Liver (tissue), 9 donors: Measurements from ENCODE around the gene PARL. TPM values are rescaled to one million over a fixed set of nuclear protein-coding genes. Genes with fewer than 3 reads are reported as not detected.

Experiments used
- DNase-seq: peaks from one replicate; pipeline ENCODE4 v3.0.0-alpha.2; 2017; ENCODE audit warnings: low spot score
- H3K27ac ChIP-seq, 2 donors: one replicate each; pipeline ENCODE4 v1.7.0; 2013; ENCODE audit warnings: inconsistent platforms in 2 of 2, low read length in 2 of 2, control low read depth in 1 of 2, low read depth in 1 of 2, mild to moderate bottlenecking in 1 of 2
- H3K27me3 ChIP-seq, 4 donors: one replicate each; pipeline versions ENCODE4 v1.6.1 to v1.7.0; 2013; ENCODE audit warnings: low read length in 3 of 4, inconsistent platforms in 1 of 4, mild to moderate bottlenecking in 1 of 4, moderate library complexity in 1 of 4; ENCODE audit not compliant: control insufficient read depth in 4 of 4, insufficient read depth in 4 of 4
- H3K36me3 ChIP-seq, 4 donors: one replicate each; pipeline versions ENCODE4 v1.6.1 to v1.7.0; 2013; ENCODE audit warnings: low read length in 3 of 4, mild to moderate bottlenecking in 3 of 4, low read depth in 1 of 4, moderate library complexity in 1 of 4; ENCODE audit not compliant: control insufficient read depth in 4 of 4, insufficient read depth in 3 of 4
- H3K4me1 ChIP-seq, 4 donors: one replicate each; pipeline versions ENCODE4 v1.6.1 to v1.7.0; 2013; ENCODE audit warnings: low read length in 3 of 4, mild to moderate bottlenecking in 3 of 4, moderate library complexity in 1 of 4; ENCODE audit not compliant: control insufficient read depth in 4 of 4, insufficient read depth in 4 of 4
- H3K4me3 ChIP-seq, 3 donors: one replicate each; pipeline versions ENCODE4 v1.6.1 to v1.7.0; 2013; ENCODE audit warnings: low read length in 3 of 3, control low read depth in 1 of 3, low read depth in 1 of 3, mild to moderate bottlenecking in 1 of 3
- H3K9ac ChIP-seq, 2 donors: one replicate each; pipeline ENCODE4 v1.7.0; 2013; ENCODE audit warnings: low read length in 2 of 2, mild to moderate bottlenecking in 2 of 2, moderate library complexity in 2 of 2, control low read depth in 1 of 2, low read depth in 1 of 2
- H3K9me3 ChIP-seq, 4 donors: one replicate each; pipeline versions ENCODE4 v1.6.1 to v1.7.0; 2013; ENCODE audit warnings: low read length in 3 of 4; ENCODE audit not compliant: control insufficient read depth in 4 of 4
- ATF3 ChIP-seq: IDR thresholded peaks from 2 replicates; pipeline ENCODE4 v1.6.1; 2016; ENCODE audit warnings: antibody characterized with exemption
- CTCF ChIP-seq: fragments of 150-350 bp; IDR thresholded peaks from 2 replicates; pipeline ENCODE4 v1.5.1; 2017; ENCODE audit warnings: improper control_type of control experiment, low read depth, low read length; ENCODE audit not compliant: missing input control
- EGR1 ChIP-seq, 2 donors: IDR thresholded peaks; 2 replicates each; pipeline ENCODE4 v1.6.1; 2016 to 2018; ENCODE audit warnings: antibody characterized with exemption in 2 of 2, low read depth in 2 of 2
- FOXA1 ChIP-seq: IDR thresholded peaks from 2 replicates; pipeline ENCODE4 v1.6.1; 2016; ENCODE audit warnings: antibody characterized with exemption
- FOXA2 ChIP-seq: IDR thresholded peaks from 2 replicates; pipeline ENCODE4 v1.6.1; 2016; ENCODE audit warnings: antibody characterized with exemption
- GABPA ChIP-seq, 2 donors: IDR thresholded peaks in 1 of 2; conservative IDR thresholded peaks in 1 of 2; 2 replicates each; pipeline ENCODE4 v1.6.1; 2016; ENCODE audit warnings: antibody characterized with exemption in 2 of 2, mild to moderate bottlenecking in 1 of 2, moderate library complexity in 1 of 2
- HNF4A ChIP-seq, 2 donors: conservative IDR thresholded peaks; 2 replicates each; pipeline ENCODE4 v1.6.1; 2016; ENCODE audit warnings: antibody characterized with exemption in 2 of 2, mild to moderate bottlenecking in 2 of 2
- HNF4G ChIP-seq: IDR thresholded peaks from 2 replicates; pipeline ENCODE4 v1.6.1; 2016; ENCODE audit warnings: antibody characterized with exemption
- JUND ChIP-seq, 2 donors: IDR thresholded peaks; 2 replicates each; pipeline ENCODE4 v1.6.1; 2016; ENCODE audit warnings: antibody characterized with exemption in 2 of 2
- NR2F2 ChIP-seq: IDR thresholded peaks from 2 replicates; pipeline ENCODE4 v1.6.1; 2016; ENCODE audit warnings: antibody characterized with exemption
- SP1 ChIP-seq: IDR thresholded peaks from 2 replicates; pipeline ENCODE4 v1.6.1; 2018; ENCODE audit warnings: antibody characterized with exemption, mild to moderate bottlenecking
- TAF1 ChIP-seq: conservative IDR thresholded peaks from 2 replicates; pipeline ENCODE4 v1.6.1; 2016; ENCODE audit warnings: antibody characterized with exemption, mild to moderate bottlenecking
- YY1 ChIP-seq: IDR thresholded peaks from 2 replicates; pipeline ENCODE4 v1.6.1; 2016; ENCODE audit warnings: antibody characterized with exemption, mild to moderate bottlenecking
- whole genome bisulfite sequencing: extraction: QIAGEN DNeasy Blood & Tissue Kit; methylation state at CpG from one replicate; pipeline ENCODE4 v1.1.7; 2013; 5-methylcytosine and 5-hydroxymethylcytosine counted together
- polyA plus RNA-seq, 2 donors: library from polyadenylated mRNA; stranded (reverse) in 1 of 2; unstranded in 1 of 2; fragments of 200-250 nt in 1 of 2; fragments of >200 nt in 1 of 2; fragmentation: Nextera tagmentation in 1 of 2; extraction: Ambion mirVana in 1 of 2; gene quantifications; one replicate each; pipeline versions ENCODE4 v1.2.1 to v1.2.3, GENCODE V29; 2013 to 2015
- total RNA-seq, 2 donors: library from RNA; depleted of rRNA; stranded (reverse); fragments of >200 nt; gene quantifications; one replicate each; pipeline ENCODE4 v1.2.3, GENCODE V29; 2014
- TF ChIP-seq, protein P1 (sequence below): IDR thresholded peaks from 2 replicates; pipeline ENCODE4 v1.6.1; 2016; ENCODE audit warnings: antibody characterized with exemption
- TF ChIP-seq, protein P2 (sequence below): IDR thresholded peaks from 2 replicates; pipeline ENCODE4 v1.6.1; 2016; ENCODE audit warnings: antibody characterized with exemption, mild to moderate bottlenecking
- TF ChIP-seq, protein P3 (sequence below): IDR thresholded peaks from 2 replicates; pipeline ENCODE4 v1.6.1; 2016; ENCODE audit warnings: antibody characterized with exemption
- donor health status: healthy.
- donor health status: healthy.
- donor health status: healthy.
- donor health status: healthy.
- donor health status: healthy.

PARL gene
- total and polyA plus RNA-seq, 4 donors = 16.1 to 32.7 (median 22.1) TPM

- Histone ChIP-seq H3K27me3 (no peaks in the 10 kb centered on the region), H3K27ac (no peak overlapping the region), H3K4me3 (no peak overlapping the region), H3K36me3 (peaks cover 5 to 48% (median 25%) of the 10 kb centered on the region in 4 donors), H3K9me3 (no peaks in the 10 kb centered on the region), H3K4me1 (no peaks in the 10 kb centered on the region), H3K9ac (no peak overlapping the region)
- no peak for DNase-seq
- 98% methylated on average over 11 of the region's 11 CpGs for WGBS
- TF ChIP-seq, protein P1, sequence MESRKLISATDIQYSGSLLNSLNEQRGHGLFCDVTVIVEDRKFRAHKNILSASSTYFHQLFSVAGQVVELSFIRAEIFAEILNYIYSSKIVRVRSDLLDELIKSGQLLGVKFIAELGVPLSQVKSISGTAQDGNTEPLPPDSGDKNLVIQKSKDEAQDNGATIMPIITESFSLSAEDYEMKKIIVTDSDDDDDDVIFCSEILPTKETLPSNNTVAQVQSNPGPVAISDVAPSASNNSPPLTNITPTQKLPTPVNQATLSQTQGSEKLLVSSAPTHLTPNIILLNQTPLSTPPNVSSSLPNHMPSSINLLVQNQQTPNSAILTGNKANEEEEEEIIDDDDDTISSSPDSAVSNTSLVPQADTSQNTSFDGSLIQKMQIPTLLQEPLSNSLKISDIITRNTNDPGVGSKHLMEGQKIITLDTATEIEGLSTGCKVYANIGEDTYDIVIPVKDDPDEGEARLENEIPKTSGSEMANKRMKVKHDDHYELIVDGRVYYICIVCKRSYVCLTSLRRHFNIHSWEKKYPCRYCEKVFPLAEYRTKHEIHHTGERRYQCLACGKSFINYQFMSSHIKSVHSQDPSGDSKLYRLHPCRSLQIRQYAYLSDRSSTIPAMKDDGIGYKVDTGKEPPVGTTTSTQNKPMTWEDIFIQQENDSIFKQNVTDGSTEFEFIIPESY = no peak
- TF ChIP-seq ATF3 (no peak), EGR1 (IDR thresholded peaks at IDR 0.05; ENCODE audit: low read depth in 2 of 2) (no peak), FOXA2 (no peak), HNF4A (conservative IDR thresholded peaks at IDR 0.05) (no peak), NR2F2 (no peak), GABPA (IDR thresholded peaks at IDR 0.05 in 1 of 2, conservative IDR thresholded peaks at IDR 0.05 in 1 of 2) (no peak), JUND (IDR thresholded peaks at IDR 0.05) (no peak), HNF4G (no peak), SP1 (no peak), CTCF (no peak), YY1 (no peak), FOXA1 (no peak)
- TF ChIP-seq, protein P2, sequence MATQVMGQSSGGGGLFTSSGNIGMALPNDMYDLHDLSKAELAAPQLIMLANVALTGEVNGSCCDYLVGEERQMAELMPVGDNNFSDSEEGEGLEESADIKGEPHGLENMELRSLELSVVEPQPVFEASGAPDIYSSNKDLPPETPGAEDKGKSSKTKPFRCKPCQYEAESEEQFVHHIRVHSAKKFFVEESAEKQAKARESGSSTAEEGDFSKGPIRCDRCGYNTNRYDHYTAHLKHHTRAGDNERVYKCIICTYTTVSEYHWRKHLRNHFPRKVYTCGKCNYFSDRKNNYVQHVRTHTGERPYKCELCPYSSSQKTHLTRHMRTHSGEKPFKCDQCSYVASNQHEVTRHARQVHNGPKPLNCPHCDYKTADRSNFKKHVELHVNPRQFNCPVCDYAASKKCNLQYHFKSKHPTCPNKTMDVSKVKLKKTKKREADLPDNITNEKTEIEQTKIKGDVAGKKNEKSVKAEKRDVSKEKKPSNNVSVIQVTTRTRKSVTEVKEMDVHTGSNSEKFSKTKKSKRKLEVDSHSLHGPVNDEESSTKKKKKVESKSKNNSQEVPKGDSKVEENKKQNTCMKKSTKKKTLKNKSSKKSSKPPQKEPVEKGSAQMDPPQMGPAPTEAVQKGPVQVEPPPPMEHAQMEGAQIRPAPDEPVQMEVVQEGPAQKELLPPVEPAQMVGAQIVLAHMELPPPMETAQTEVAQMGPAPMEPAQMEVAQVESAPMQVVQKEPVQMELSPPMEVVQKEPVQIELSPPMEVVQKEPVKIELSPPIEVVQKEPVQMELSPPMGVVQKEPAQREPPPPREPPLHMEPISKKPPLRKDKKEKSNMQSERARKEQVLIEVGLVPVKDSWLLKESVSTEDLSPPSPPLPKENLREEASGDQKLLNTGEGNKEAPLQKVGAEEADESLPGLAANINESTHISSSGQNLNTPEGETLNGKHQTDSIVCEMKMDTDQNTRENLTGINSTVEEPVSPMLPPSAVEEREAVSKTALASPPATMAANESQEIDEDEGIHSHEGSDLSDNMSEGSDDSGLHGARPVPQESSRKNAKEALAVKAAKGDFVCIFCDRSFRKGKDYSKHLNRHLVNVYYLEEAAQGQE = no peak
- TF ChIP-seq, protein P3, sequence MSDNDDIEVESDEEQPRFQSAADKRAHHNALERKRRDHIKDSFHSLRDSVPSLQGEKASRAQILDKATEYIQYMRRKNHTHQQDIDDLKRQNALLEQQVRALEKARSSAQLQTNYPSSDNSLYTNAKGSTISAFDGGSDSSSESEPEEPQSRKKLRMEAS = no peak
These were observed 76.3 kb downstream of the PARL start for GRCh38 chr3:183808355-183808754.

- Histone ChIP-seq H3K4me3 (no peak overlapping the region), H3K27ac (no peak overlapping the region), H3K9me3 (no peaks in the 10 kb centered on the region), H3K27me3 (no peaks in the 10 kb centered on the region), H3K9ac (no peak overlapping the region), H3K4me1 (no peaks in the 10 kb centered on the region), H3K36me3 (peaks cover 5 to 53% (median 27%) of the 10 kb centered on the region in 4 donors)
- no peak for TF ChIP-seq SP1
- TF ChIP-seq YY1 = no peak
- TF ChIP-seq, protein P2 = no peak
- no peak for TF ChIP-seq EGR1 (IDR thresholded peaks at IDR 0.05; ENCODE audit: low read depth in 2 of 2)
- TF ChIP-seq HNF4G = no peak
- TF ChIP-seq HNF4A (conservative IDR thresholded peaks at IDR 0.05) = no peak
- TF ChIP-seq TAF1 = no peak
- WGBS = 96% methylated on average over 12 of the region's 12 CpGs
- no peak for DNase-seq
These were observed 76.8 kb downstream of the PARL start for GRCh38 chr3:183807881-183808280.
